ENCODE measurements around the gene CPZ. TPM values are rescaled to one million over a fixed set of nuclear protein-coding genes. Genes with fewer than 3 reads are reported as not detected.

Gene CPZ
- total and polyA plus RNA-seq, 2 experiments from 2014 or later: 24.6 to 37.3 TPM

GRCh38 chr4:8648296-8648695 lies 55.7 kb downstream of the CPZ start:
- Histone ChIP-seq H4K20me1 (replicated peaks; ENCODE audit: insufficient read depth) (no peaks in the 10 kb centered on the region), H3K4me3 (no peak overlapping the region), H3K27me3 (ENCODE audit: insufficient read depth) (no peaks in the 10 kb centered on the region), H3K4me1 (ENCODE audit: insufficient read depth) (no peaks in the 10 kb centered on the region), H3K4me2 (no peak overlapping the region), H3K27ac (ENCODE audit: low read depth) (no peak overlapping the region), H3K79me2 (replicated peaks; ENCODE audit: insufficient read depth) (no peaks in the 10 kb centered on the region), H3K9me2 (ENCODE audit: insufficient read depth) (no peaks in the 10 kb centered on the region), H2AFZ (no peak overlapping the region), H3F3A (replicated peaks; ENCODE audit: low read depth) (no peaks in the 10 kb centered on the region), H3K36me3 (ENCODE audit: insufficient read depth) (no peaks in the 10 kb centered on the region)
- H3K4me1 Mint-ChIP-seq: peaks cover 6% of the 10 kb centered on the region
- no peaks in the 10 kb centered on the region for H3K9me3 Mint-ChIP-seq
- DNase-seq (ENCODE audit: low spot score) (no peak), ATAC-seq (no peak)
- no peak overlapping the region for H3K27ac Mint-ChIP-seq
- peaks cover 9% of the 10 kb centered on the region for H3K27me3 Mint-ChIP-seq (ENCODE audit: insufficient read depth, low read depth, poor library complexity)
- no peaks in the 10 kb centered on the region for H3K36me3 Mint-ChIP-seq (ENCODE audit: low read depth)
- TF ChIP-seq STAT1 (IDR thresholded peaks at IDR 0.05; ENCODE audit: unreplicated experiment) (no peak), EZH2 (IDR thresholded peaks at IDR 0.05; ENCODE audit: low read depth, unreplicated experiment) (no peak), POLR2AphosphoS5 (IDR thresholded peaks at IDR 0.05; ENCODE audit: low read depth) (no peak), ZNF331 (CRISPR knock-in tag; IDR thresholded peaks at IDR 0.05; ENCODE audit: low read depth) (no peak), EZH2phosphoT487 (IDR thresholded peaks at IDR 0.05; ENCODE audit: unreplicated experiment) (no peak)
- TF ChIP-seq, protein P1, sequence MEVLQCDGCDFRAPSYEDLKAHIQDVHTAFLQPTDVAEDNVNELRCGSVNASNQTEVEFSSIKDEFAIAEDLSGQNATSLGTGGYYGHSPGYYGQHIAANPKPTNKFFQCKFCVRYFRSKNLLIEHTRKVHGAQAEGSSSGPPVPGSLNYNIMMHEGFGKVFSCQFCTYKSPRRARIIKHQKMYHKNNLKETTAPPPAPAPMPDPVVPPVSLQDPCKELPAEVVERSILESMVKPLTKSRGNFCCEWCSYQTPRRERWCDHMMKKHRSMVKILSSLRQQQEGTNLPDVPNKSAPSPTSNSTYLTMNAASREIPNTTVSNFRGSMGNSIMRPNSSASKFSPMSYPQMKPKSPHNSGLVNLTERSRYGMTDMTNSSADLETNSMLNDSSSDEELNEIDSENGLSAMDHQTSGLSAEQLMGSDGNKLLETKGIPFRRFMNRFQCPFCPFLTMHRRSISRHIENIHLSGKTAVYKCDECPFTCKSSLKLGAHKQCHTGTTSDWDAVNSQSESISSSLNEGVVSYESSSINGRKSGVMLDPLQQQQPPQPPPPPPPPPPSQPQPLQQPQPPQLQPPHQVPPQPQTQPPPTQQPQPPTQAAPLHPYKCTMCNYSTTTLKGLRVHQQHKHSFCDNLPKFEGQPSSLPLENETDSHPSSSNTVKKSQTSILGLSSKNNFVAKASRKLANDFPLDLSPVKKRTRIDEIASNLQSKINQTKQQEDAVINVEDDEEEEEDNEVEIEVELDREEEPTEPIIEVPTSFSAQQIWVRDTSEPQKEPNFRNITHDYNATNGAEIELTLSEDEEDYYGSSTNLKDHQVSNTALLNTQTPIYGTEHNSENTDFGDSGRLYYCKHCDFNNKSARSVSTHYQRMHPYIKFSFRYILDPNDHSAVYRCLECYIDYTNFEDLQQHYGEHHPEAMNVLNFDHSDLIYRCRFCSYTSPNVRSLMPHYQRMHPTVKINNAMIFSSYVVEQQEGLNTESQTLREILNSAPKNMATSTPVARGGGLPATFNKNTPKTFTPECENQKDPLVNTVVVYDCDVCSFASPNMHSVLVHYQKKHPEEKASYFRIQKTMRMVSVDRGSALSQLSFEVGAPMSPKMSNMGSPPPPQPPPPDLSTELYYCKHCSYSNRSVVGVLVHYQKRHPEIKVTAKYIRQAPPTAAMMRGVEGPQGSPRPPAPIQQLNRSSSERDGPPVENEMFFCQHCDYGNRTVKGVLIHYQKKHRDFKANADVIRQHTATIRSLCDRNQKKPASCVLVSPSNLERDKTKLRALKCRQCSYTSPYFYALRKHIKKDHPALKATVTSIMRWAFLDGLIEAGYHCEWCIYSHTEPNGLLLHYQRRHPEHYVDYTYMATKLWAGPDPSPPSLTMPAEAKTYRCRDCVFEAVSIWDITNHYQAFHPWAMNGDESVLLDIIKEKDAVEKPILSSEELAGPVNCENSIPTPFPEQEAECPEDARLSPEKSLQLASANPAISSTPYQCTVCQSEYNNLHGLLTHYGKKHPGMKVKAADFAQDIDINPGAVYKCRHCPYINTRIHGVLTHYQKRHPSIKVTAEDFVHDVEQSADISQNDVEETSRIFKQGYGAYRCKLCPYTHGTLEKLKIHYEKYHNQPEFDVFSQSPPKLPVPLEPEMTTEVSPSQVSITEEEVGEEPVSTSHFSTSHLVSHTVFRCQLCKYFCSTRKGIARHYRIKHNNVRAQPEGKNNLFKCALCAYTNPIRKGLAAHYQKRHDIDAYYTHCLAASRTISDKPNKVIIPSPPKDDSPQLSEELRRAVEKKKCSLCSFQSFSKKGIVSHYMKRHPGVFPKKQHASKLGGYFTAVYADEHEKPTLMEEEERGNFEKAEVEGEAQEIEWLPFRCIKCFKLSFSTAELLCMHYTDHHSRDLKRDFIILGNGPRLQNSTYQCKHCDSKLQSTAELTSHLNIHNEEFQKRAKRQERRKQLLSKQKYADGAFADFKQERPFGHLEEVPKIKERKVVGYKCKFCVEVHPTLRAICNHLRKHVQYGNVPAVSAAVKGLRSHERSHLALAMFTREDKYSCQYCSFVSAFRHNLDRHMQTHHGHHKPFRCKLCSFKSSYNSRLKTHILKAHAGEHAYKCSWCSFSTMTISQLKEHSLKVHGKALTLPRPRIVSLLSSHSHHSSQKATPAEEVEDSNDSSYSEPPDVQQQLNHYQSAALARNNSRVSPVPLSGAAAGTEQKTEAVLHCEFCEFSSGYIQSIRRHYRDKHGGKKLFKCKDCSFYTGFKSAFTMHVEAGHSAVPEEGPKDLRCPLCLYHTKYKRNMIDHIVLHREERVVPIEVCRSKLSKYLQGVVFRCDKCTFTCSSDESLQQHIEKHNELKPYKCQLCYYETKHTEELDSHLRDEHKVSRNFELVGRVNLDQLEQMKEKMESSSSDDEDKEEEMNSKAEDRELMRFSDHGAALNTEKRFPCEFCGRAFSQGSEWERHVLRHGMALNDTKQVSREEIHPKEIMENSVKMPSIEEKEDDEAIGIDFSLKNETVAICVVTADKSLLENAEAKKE (CRISPR knock-in tag; IDR thresholded peaks at IDR 0.05): no peak
- TF ChIP-seq, protein P2, sequence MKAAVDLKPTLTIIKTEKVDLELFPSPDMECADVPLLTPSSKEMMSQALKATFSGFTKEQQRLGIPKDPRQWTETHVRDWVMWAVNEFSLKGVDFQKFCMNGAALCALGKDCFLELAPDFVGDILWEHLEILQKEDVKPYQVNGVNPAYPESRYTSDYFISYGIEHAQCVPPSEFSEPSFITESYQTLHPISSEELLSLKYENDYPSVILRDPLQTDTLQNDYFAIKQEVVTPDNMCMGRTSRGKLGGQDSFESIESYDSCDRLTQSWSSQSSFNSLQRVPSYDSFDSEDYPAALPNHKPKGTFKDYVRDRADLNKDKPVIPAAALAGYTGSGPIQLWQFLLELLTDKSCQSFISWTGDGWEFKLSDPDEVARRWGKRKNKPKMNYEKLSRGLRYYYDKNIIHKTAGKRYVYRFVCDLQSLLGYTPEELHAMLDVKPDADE (IDR thresholded peaks at IDR 0.05): no peak
- no peak overlapping the region for H3K4me3 Mint-ChIP-seq

Measured in GM23338 (cell line).